Measurements from ENCODE around the gene GPR135.

Gene GPR135

GRCh38 chr14:59483819-59484638 lies 18.8 kb upstream of the GPR135 start, which contains the start of the genes JKAMP and L3HYPDH:
TSS of gene JKAMP (plus strand) at chr14:59484517. CDS start at chr14:59484590, 73 bp downstream.
TSS of gene L3HYPDH (minus strand) at chr14:59484408. CDS start at chr14:59484316, 92 bp downstream.
- no peak for TF ChIP-seq JUND (IDR thresholded peaks at IDR 0.05; ENCODE audit: low read depth)
- in situ Hi-C loops (cut with HindIII; ENCODE audit: low pct_unique_long_range_greater_than_20kb, low sequenced_read_pairs) = no loop called here
- peak; percentile 94 to 97 for DNase-seq (ENCODE audit: low read depth in 1 of 2, low spot score in 1 of 2)

DNA sequence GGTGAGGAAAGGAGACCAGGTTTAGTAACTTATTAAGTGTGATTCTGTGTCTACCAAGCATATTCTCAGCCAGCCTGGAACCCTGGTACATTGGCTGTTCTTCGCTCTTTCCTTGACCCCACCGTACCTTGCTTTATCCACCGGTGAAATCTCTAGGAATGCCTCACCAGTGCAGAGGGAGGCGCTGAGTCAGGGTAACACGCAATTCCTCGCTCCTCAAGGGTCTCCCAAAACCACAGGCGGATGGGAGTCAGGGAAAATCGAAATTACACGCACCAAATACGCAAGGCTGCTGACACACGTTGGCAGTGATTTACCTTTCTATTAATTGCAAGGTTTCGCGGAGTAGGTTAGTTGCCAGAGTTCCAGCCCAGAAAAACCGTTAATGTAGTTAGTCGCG lies 18.2 kb upstream of the GPR135 start:
- in situ Hi-C loops (cut with HindIII; ENCODE audit: low pct_unique_long_range_greater_than_20kb, low sequenced_read_pairs) = no loop called here
- DNase-seq (ENCODE audit: low read depth in 1 of 2, low spot score in 1 of 2) = no peak
- TF ChIP-seq JUND (IDR thresholded peaks at IDR 0.05; ENCODE audit: low read depth) = no peak

GRCh38 chr14:59482541-59483331 lies 17.6 kb upstream of the GPR135 start:
- DNase-seq (ENCODE audit: low read depth in 1 of 2, low spot score in 1 of 2) = peak in 1 of 2 experiments; percentile 14
- no peak for TF ChIP-seq JUND (IDR thresholded peaks at IDR 0.05; ENCODE audit: low read depth)
- in situ Hi-C loops (cut with HindIII; ENCODE audit: low pct_unique_long_range_greater_than_20kb, low sequenced_read_pairs) = no loop called here

DNA sequence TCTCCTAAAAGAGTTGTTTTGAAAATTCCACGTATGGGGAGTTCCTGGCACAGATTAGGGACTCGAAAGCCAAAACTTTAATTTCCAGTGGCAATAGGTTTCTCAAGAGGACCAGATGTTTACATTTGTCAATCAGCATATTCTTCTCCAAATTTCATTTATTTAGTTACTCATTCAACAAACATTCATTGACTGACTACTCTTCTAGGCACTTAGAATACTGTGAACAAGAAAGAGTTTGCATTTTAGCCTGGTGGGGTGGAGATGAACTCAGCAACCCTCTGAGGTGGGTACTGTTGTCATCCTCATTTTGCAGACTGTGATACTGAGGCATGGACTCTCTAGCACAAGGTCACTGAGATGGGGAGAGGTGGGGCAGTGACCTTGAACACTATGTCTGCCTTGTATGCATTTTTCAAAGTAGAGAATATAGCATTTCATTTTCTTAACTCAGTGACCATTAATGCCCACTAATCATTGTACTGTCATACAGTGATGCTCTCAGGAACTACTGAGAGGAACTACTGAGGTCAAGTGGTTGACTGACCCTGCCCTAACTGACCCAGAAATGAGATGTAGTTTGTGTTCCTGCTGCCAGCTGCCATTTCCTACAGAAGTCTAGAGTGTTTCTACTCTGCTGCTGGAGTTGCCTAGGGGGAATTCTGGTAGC lies 16.8 kb upstream of the GPR135 start:
- no peak for DNase-seq (ENCODE audit: low read depth in 1 of 2, low spot score in 1 of 2)
- no peak for TF ChIP-seq JUND (IDR thresholded peaks at IDR 0.05; ENCODE audit: low read depth)
- in situ Hi-C loops (cut with HindIII; ENCODE audit: low pct_unique_long_range_greater_than_20kb, low sequenced_read_pairs) = no loop called here

DNA sequence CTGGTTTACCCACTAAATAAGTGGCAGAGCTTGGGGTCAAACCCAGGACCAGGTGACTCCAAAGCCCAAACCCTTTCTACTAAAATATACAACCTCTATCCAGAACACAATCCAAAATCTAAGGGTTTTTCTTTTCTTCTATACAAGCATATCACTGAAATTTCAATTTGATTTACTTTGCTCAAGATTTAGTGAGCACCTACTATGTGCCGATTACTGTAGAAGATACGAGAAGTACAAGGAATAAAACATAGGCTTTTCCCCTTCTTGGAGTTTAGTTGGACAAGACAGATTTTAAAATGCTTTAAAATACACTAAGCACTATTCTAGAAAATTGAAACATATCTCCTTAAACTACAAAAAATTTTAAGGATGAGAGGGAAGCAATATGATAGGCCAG lies 16.2 kb upstream of the GPR135 start:
- TF ChIP-seq JUND (IDR thresholded peaks at IDR 0.05; ENCODE audit: low read depth) = no peak
- in situ Hi-C loops (cut with HindIII; ENCODE audit: low pct_unique_long_range_greater_than_20kb, low sequenced_read_pairs) = no loop called here
- no peak for DNase-seq (ENCODE audit: low read depth in 1 of 2, low spot score in 1 of 2)

DNA sequence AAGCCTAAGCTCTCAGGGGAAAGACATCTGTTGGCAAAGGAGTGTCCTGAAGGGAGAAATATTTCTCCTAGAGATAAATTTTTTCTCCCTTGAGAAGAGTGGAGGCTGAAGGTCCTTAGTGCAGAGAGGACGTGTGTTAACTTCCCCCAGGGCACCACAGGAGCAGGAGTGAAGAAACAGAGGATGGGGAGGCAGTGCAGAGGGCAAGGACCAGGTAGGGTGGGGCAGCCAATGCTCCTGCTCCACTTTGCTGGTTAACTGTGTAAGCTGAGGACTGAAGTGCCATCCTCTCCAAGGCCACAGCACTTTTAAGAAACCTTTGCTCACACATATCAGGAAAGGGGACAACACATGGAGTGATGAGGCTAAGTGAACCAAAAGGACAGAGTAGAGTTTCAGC lies 15.0 kb upstream of the GPR135 start:
- in situ Hi-C loops (cut with HindIII; ENCODE audit: low pct_unique_long_range_greater_than_20kb, low sequenced_read_pairs) = no loop called here
- no peak for TF ChIP-seq JUND (IDR thresholded peaks at IDR 0.05; ENCODE audit: low read depth)
- no peak for DNase-seq (ENCODE audit: low read depth in 1 of 2, low spot score in 1 of 2)

- TF ChIP-seq JUND (IDR thresholded peaks at IDR 0.05; ENCODE audit: low read depth) = no peak
- DNase-seq (ENCODE audit: low read depth in 1 of 2, low spot score in 1 of 2) = no peak
- in situ Hi-C loops (cut with HindIII; ENCODE audit: low pct_unique_long_range_greater_than_20kb, low sequenced_read_pairs) = no loop called here
These were observed 13.4 kb upstream of the GPR135 start for GRCh38 chr14:59478540-59478939.

- no peak for DNase-seq (ENCODE audit: low read depth in 1 of 2, low spot score in 1 of 2)
- TF ChIP-seq JUND (IDR thresholded peaks at IDR 0.05; ENCODE audit: low read depth) = no peak
- in situ Hi-C loops (cut with HindIII; ENCODE audit: low pct_unique_long_range_greater_than_20kb, low sequenced_read_pairs) = no loop called here
These were observed 10.5 kb upstream of the GPR135 start for GRCh38 chr14:59475709-59476108.

- no peak for DNase-seq (ENCODE audit: low read depth in 1 of 2, low spot score in 1 of 2)
- no peak for TF ChIP-seq JUND (IDR thresholded peaks at IDR 0.05; ENCODE audit: low read depth)
- in situ Hi-C loops (cut with HindIII; ENCODE audit: low pct_unique_long_range_greater_than_20kb, low sequenced_read_pairs) = no loop called here
These were observed 9.0 kb upstream of the GPR135 start for GRCh38 chr14:59474172-59474571.

GRCh38 chr14:59464486-59465315 lies 479 bp downstream of the GPR135 start:
- no peak for DNase-seq (ENCODE audit: low read depth in 1 of 2, low spot score in 1 of 2)
- in situ Hi-C loops (cut with HindIII; ENCODE audit: low pct_unique_long_range_greater_than_20kb, low sequenced_read_pairs) = no loop called here
- no peak for TF ChIP-seq JUND (IDR thresholded peaks at IDR 0.05; ENCODE audit: low read depth)

- DNase-seq (ENCODE audit: low read depth in 1 of 2, low spot score in 1 of 2) = no peak
- in situ Hi-C loops (cut with HindIII; ENCODE audit: low pct_unique_long_range_greater_than_20kb, low sequenced_read_pairs) = no loop called here
- no peak for TF ChIP-seq JUND (IDR thresholded peaks at IDR 0.05; ENCODE audit: low read depth)
These were observed 1.2 kb downstream of the GPR135 start for GRCh38 chr14:59463787-59464485.
